Fibroblast of lung (primary cell): ENCODE measurements around the gene SPTAN1. TPM values are rescaled to one million over a fixed set of nuclear protein-coding genes. Genes with fewer than 3 reads are reported as not detected.

Experiments
- DNase-seq, 2 donors: peaks; one replicate each; pipeline versions ENCODE4 v3.0.0 to v3.0.0-alpha.2; 2010; ENCODE audit warnings: low read depth in 2 of 2
- H2AFZ ChIP-seq: 2 replicates; pipeline ENCODE4 v1.5.1; 2012; ENCODE audit warnings: low read length, control low read depth, inconsistent platforms
- H3K27ac ChIP-seq: 2 replicates; pipeline ENCODE4 v1.5.1; 2011; ENCODE audit warnings: low read length, control low read depth; ENCODE audit not compliant: insufficient read depth
- H3K27me3 ChIP-seq: 2 replicates; pipeline ENCODE4 v1.5.1; 2011; ENCODE audit warnings: mild to moderate bottlenecking, low read length; ENCODE audit not compliant: control insufficient read depth, insufficient read depth
- H3K36me3 ChIP-seq: 2 replicates; pipeline ENCODE4 v1.5.1; 2011; ENCODE audit warnings: low read length; ENCODE audit not compliant: control insufficient read depth, insufficient read depth
- H3K4me1 ChIP-seq: 2 replicates; pipeline ENCODE4 v1.5.1; 2011; ENCODE audit warnings: low read length; ENCODE audit not compliant: control insufficient read depth, insufficient read depth; ENCODE audit errors: extremely low read depth
- H3K4me2 ChIP-seq: 2 replicates; pipeline ENCODE4 v1.5.1; 2011; ENCODE audit warnings: low read length, control low read depth; ENCODE audit not compliant: insufficient read depth; ENCODE audit errors: extremely low read depth
- H3K4me3 ChIP-seq, 4 experiments: fragments of 200-600 bp in 1 of 4; sonication (generic) in 1 of 4; replicated peaks in 1 of 4; 2 replicates each; pipeline ENCODE4 v1.5.1; 2011 to 2016; ENCODE audit warnings: low read length in 4 of 4, low read depth in 3 of 4, mild to moderate bottlenecking in 3 of 4, control low read depth in 2 of 4, inconsistent platforms in 1 of 4, mixed read lengths in 1 of 4; ENCODE audit not compliant: insufficient read depth in 1 of 4; ENCODE audit errors: control extremely low read depth in 1 of 4
- H3K79me2 ChIP-seq: 2 replicates; pipeline ENCODE4 v1.5.1; 2012; ENCODE audit warnings: mild to moderate bottlenecking, low read length, inconsistent platforms; ENCODE audit not compliant: control insufficient read depth, insufficient read depth
- H3K9ac ChIP-seq: 2 replicates; pipeline ENCODE4 v1.5.1; 2011; ENCODE audit warnings: mild to moderate bottlenecking, low read length, control low read depth; ENCODE audit not compliant: insufficient read depth
- H3K9me3 ChIP-seq: 2 replicates; pipeline ENCODE4 v1.5.1; 2012; ENCODE audit warnings: low read depth, low read length; ENCODE audit not compliant: control insufficient read depth, insufficient read depth
- H4K20me1 ChIP-seq: 2 replicates; pipeline ENCODE4 v1.5.1; 2011; ENCODE audit warnings: low read length; ENCODE audit not compliant: control insufficient read depth, insufficient read depth; ENCODE audit errors: extremely low read depth
- CTCF ChIP-seq, 2 donors: IDR thresholded peaks in 1 of 2; conservative IDR thresholded peaks in 1 of 2; 1 replicate in 1 of 2; 2 replicates in 1 of 2; pipeline ENCODE4 v1.5.1; 2011 to 2012; ENCODE audit warnings: low read length in 2 of 2, control low read depth in 1 of 2, inconsistent platforms in 1 of 2, low read depth in 1 of 2, mild to moderate bottlenecking in 1 of 2
- EZH2 ChIP-seq: IDR thresholded peaks from 2 replicates; pipeline ENCODE4 v1.5.1; 2012; ENCODE audit warnings: low read length, control low read depth, mild to moderate bottlenecking; ENCODE audit errors: missing control alignments
- polyA plus RNA-seq, 2 donors: library from polyadenylated mRNA; depleted of rRNA in 1 of 2; stranded (reverse) in 1 of 2; unstranded in 1 of 2; fragments of >200 nt; gene quantifications; 2 replicates each; pipeline ENCODE4 v1.2.1, GENCODE V29; 2011 to 2012; ENCODE audit warnings: missing spikeins in 1 of 2
- total RNA-seq: library from RNA; depleted of rRNA; stranded (reverse); fragments of >200 nt; gene quantifications from 2 replicates; pipeline ENCODE4 v1.2.1, GENCODE V29; 2014

Gene SPTAN1
- total and polyA plus RNA-seq, 2 donors (not counting 1 experiment from before 2014, with no cell fraction given), result 189 to 518 TPM

- no peak for DNase-seq
- Histone ChIP-seq H3K4me1 (no peaks in the 10 kb centered on the region), H3K4me2 (no peak overlapping the region), H3K79me2 (no peaks in the 10 kb centered on the region), H3K27me3 (no peaks in the 10 kb centered on the region), H2AFZ (no peak overlapping the region), H3K4me3 (no peak overlapping the region), H3K27ac (no peak overlapping the region), H3K9ac (no peak overlapping the region), H3K36me3 (no peaks in the 10 kb centered on the region), H3K9me3 (no peaks in the 10 kb centered on the region), H4K20me1 (no peaks in the 10 kb centered on the region)
- TF ChIP-seq EZH2, result no peak
- no peak for TF ChIP-seq CTCF (conservative IDR thresholded peaks at IDR 0.05 in 1 of 2, IDR thresholded peaks at IDR 0.05 in 1 of 2; ENCODE audit: low read depth in 1 of 2, low read length in 2 of 2)
Observed at GRCh38 chr9:128669786-128670185, 117.4 kb downstream of the SPTAN1 start.

GRCh38 chr9:128675382-128675781, 123.0 kb downstream of the SPTAN1 start:
- Histone ChIP-seq H3K27me3 (no peaks in the 10 kb centered on the region), H4K20me1 (no peaks in the 10 kb centered on the region), H3K4me2 (no peak overlapping the region), H3K4me1 (no peaks in the 10 kb centered on the region), H3K79me2 (no peaks in the 10 kb centered on the region), H2AFZ (no peak overlapping the region), H3K27ac (no peak overlapping the region), H3K9me3 (no peaks in the 10 kb centered on the region), H3K4me3 (no peak overlapping the region), H3K9ac (no peak overlapping the region), H3K36me3 (no peaks in the 10 kb centered on the region)
- TF ChIP-seq CTCF (conservative IDR thresholded peaks at IDR 0.05 in 1 of 2, IDR thresholded peaks at IDR 0.05 in 1 of 2; ENCODE audit: low read depth in 1 of 2, low read length in 2 of 2) (no peak), EZH2 (no peak)
- no peak for DNase-seq

- Histone ChIP-seq H3K9ac (no peak overlapping the region), H3K4me3 (no peak overlapping the region), H2AFZ (no peak overlapping the region), H3K27ac (no peak overlapping the region), H3K79me2 (no peaks in the 10 kb centered on the region), H3K4me1 (no peaks in the 10 kb centered on the region), H3K27me3 (no peaks in the 10 kb centered on the region), H3K9me3 (no peaks in the 10 kb centered on the region), H3K36me3 (no peaks in the 10 kb centered on the region), H4K20me1 (no peaks in the 10 kb centered on the region), H3K4me2 (no peak overlapping the region)
- no peak for TF ChIP-seq CTCF (conservative IDR thresholded peaks at IDR 0.05 in 1 of 2, IDR thresholded peaks at IDR 0.05 in 1 of 2; ENCODE audit: low read depth in 1 of 2, low read length in 2 of 2)
- TF ChIP-seq EZH2, result no peak
- DNase-seq, result no peak
Observed at GRCh38 chr9:128677794-128678193, 125.4 kb downstream of the SPTAN1 start.

Other genes with a start within 250 kb of the SPTAN1 start
- 18.7 and 22.6 TPM in 2 replicates for gene TRUB2, start 230.1 kb upstream of the SPTAN1 start, total RNA-seq
- 10.4 and 13.7 TPM in 2 replicates for gene TRUB2, start 230.1 kb upstream of the SPTAN1 start, polyA plus RNA-seq
- gene COQ4, start 229.7 kb upstream of the SPTAN1 start, total RNA-seq, result 11.2 and 12.6 TPM in 2 replicates
- gene COQ4, start 229.7 kb upstream of the SPTAN1 start, polyA plus RNA-seq, result 18.3 and 18.7 TPM in 2 replicates
- gene SLC27A4, start 212.1 kb upstream of the SPTAN1 start, total RNA-seq, result 11.7 and 11.8 TPM in 2 replicates
- gene SLC27A4, start 212.1 kb upstream of the SPTAN1 start, polyA plus RNA-seq, result 10.3 and 13.3 TPM in 2 replicates
- 23.6 and 28.6 TPM in 2 replicates for gene URM1, start 181.2 kb upstream of the SPTAN1 start, total RNA-seq
- gene URM1, start 181.2 kb upstream of the SPTAN1 start, polyA plus RNA-seq, result 35.3 and 43.3 TPM in 2 replicates
- 44.9 and 64.2 TPM in 2 replicates for gene CERCAM, start 131.7 kb upstream of the SPTAN1 start, total RNA-seq
- gene CERCAM, start 131.7 kb upstream of the SPTAN1 start, polyA plus RNA-seq, result 56.9 and 90.5 TPM in 2 replicates
- gene ODF2, start 96.6 kb upstream of the SPTAN1 start, total RNA-seq, result 17.7 and 20.6 TPM in 2 replicates
- gene ODF2, start 96.6 kb upstream of the SPTAN1 start, polyA plus RNA-seq, result 10.2 and 16.7 TPM in 2 replicates
- gene GLE1, start 47.9 kb upstream of the SPTAN1 start, total RNA-seq, result 22.1 and 23.6 TPM in 2 replicates
- 14.7 and 26.7 TPM in 2 replicates for gene GLE1, start 47.9 kb upstream of the SPTAN1 start, polyA plus RNA-seq
- gene DYNC2I2, start 104.3 kb downstream of the SPTAN1 start, total RNA-seq, result 35.7 and 41.5 TPM in 2 replicates
- 13.2 and 26.1 TPM in 2 replicates for gene DYNC2I2, start 104.3 kb downstream of the SPTAN1 start, polyA plus RNA-seq
- gene SET, start 136.6 kb downstream of the SPTAN1 start, total RNA-seq, result 456 and 503 TPM in 2 replicates
- 256 and 288 TPM in 2 replicates for gene SET, start 136.6 kb downstream of the SPTAN1 start, polyA plus RNA-seq
- 1.3 and 1.7 TPM in 2 replicates for gene PKN3, start 149.9 kb downstream of the SPTAN1 start, total RNA-seq
- gene PKN3, start 149.9 kb downstream of the SPTAN1 start, polyA plus RNA-seq, result 1.8 and 4.6 TPM in 2 replicates
- gene ZDHHC12, start 171.5 kb downstream of the SPTAN1 start, total RNA-seq, result 19.8 and 39.0 TPM in 2 replicates
- 19.1 and 27.3 TPM in 2 replicates for gene ZDHHC12, start 171.5 kb downstream of the SPTAN1 start, polyA plus RNA-seq
- gene ZER1, start 219.3 kb downstream of the SPTAN1 start, total RNA-seq, result 16.7 and 26.3 TPM in 2 replicates
- 18.5 and 21.5 TPM in 2 replicates for gene ZER1, start 219.3 kb downstream of the SPTAN1 start, polyA plus RNA-seq
- gene TBC1D13, start 234.7 kb downstream of the SPTAN1 start, total RNA-seq, result 7.4 and 9.2 TPM in 2 replicates
- gene TBC1D13, start 234.7 kb downstream of the SPTAN1 start, polyA plus RNA-seq, result 20.6 and 24.9 TPM in 2 replicates